Measurements from ENCODE around the gene SEMA3F.

SEMA3F gene

DNA sequence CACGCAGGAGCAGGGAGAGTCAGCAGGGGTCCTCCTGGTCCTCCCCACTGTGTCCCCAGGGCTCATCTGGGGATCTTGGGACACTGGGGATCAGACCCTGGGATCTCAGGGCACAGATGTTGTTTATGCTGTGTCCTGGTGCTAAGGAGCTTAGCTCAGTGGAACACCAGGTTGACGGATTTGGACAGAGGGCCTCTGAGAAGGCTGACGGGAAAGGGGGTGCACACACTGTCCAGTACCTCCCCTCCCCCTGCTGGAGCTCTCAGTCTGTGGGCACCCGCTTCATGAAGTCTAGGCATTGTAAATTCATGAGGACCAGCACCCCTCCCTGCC is 21.9 kb upstream of the SEMA3F start:
- no peak for DNase-seq (ENCODE audit: low read depth)
- no peak overlapping the region for H3K4me3 ChIP-seq (ENCODE audit: low read length)
- TF ChIP-seq, protein P1, sequence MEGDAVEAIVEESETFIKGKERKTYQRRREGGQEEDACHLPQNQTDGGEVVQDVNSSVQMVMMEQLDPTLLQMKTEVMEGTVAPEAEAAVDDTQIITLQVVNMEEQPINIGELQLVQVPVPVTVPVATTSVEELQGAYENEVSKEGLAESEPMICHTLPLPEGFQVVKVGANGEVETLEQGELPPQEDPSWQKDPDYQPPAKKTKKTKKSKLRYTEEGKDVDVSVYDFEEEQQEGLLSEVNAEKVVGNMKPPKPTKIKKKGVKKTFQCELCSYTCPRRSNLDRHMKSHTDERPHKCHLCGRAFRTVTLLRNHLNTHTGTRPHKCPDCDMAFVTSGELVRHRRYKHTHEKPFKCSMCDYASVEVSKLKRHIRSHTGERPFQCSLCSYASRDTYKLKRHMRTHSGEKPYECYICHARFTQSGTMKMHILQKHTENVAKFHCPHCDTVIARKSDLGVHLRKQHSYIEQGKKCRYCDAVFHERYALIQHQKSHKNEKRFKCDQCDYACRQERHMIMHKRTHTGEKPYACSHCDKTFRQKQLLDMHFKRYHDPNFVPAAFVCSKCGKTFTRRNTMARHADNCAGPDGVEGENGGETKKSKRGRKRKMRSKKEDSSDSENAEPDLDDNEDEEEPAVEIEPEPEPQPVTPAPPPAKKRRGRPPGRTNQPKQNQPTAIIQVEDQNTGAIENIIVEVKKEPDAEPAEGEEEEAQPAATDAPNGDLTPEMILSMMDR (conservative IDR thresholded peaks at IDR 0.05; ENCODE audit: low read length): no peak

DNA sequence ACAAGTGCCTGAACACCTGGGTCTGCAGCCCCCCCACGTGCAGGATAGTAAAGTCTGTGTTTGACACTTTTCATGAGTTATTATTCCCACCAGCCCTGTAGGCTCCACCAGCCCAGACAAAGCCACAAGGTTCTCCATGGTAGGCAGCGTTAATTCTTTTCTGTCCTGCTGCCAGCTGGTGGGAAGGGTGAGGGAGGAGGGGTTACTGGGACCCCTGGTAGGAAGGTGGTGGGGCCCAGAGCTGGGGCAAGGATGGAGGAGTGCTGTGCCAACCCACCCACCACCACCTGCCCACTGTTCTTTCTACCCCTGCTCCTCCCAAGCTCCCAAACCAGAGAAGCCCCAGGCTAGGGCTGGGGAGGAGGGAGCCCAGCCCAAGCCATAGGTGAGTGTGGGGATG is 20.8 kb upstream of the SEMA3F start:
- no peak for DNase-seq (ENCODE audit: low read depth)
- TF ChIP-seq, protein P1 (conservative IDR thresholded peaks at IDR 0.05; ENCODE audit: low read length): no peak
- H3K4me3 ChIP-seq (ENCODE audit: low read length): no peak overlapping the region

DNA sequence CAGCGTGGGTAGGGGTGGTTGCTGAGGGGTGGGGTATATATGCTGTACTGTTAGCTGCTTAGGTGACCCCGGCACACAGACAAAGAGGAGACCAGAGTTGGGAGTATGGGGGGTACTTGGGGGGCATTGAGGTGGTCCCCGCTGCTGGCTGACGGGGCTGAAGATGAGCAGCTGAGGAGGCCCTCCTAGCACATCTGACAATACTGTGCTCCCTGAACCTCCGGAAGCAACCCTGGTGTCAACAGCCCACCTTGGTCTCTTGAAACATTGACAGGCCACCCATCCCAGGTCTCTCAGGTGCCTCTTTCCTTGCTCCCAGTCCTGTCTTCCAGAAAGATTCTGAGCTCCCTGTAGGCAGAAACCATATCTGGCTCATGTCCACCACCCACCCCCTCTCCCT is 19.2 kb upstream of the SEMA3F start:
- TF ChIP-seq, protein P1 (conservative IDR thresholded peaks at IDR 0.05; ENCODE audit: low read length): no peak

DNA sequence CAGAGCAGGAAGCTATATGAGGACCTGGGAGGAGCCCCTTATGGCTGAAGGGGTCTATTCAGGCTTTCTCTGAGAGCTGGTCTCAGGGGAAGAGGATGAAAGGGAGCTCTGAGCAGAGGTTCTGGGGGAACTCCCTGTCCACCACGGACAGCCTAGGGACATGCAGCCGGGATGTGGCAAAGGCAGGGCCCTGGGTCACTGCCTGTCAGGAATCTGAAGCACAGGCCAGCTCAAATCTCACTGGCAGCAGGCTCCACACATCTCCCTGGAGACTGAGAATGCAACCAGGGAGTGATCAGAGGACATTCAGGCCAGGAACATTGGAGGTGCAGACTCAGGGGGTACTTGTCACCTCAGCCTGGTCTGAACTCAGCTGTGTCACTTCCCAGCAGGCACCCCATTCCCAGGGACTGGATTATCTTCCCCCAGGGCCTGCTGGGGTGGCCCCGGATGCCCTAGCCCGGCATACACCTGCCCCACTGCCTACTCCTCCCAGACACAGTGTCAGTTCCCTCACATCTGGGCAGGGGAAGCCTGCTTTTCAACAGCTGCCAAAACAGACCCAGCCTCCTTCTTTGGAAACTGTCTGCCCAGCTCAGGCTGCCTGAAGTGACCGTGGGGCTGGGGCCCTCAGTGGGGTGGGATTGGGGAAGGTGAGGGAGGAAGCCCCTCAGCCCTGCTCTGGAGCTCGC is 18.3 kb upstream of the SEMA3F start:
- TF ChIP-seq, protein P1 (conservative IDR thresholded peaks at IDR 0.05; ENCODE audit: low read length): no peak
- no peak overlapping the region for H3K4me3 ChIP-seq (ENCODE audit: low read length)
- no peak for DNase-seq (ENCODE audit: low read depth)

More for the DNA sequence above, 19.2 kb upstream of the SEMA3F start:
- no peak overlapping the region for H3K4me3 ChIP-seq (ENCODE audit: low read length)
- no peak for DNase-seq (ENCODE audit: low read depth)

DNA sequence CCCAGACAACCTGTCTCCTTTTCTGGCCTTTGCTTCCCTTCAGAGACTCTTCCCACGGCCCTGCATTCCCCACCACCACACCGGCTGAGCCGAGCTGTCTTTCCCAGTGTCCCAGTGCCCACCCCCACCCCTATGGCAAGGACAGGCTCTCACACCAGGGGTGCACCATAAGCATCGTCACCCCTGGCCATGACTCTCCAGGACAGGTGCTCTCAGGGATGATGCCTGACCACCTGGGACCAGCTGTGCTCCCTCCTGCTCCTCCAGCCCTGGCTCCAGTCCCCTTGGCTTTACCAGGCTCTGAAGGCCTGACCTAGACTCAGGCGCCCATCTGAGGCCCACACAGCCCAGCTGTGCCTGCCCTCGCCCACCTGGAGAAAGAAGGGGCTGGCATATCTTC is 17.6 kb upstream of the SEMA3F start:
- DNase-seq (ENCODE audit: low read depth): no peak
- TF ChIP-seq, protein P1 (conservative IDR thresholded peaks at IDR 0.05; ENCODE audit: low read length): no peak
- no peak overlapping the region for H3K4me3 ChIP-seq (ENCODE audit: low read length)

DNA sequence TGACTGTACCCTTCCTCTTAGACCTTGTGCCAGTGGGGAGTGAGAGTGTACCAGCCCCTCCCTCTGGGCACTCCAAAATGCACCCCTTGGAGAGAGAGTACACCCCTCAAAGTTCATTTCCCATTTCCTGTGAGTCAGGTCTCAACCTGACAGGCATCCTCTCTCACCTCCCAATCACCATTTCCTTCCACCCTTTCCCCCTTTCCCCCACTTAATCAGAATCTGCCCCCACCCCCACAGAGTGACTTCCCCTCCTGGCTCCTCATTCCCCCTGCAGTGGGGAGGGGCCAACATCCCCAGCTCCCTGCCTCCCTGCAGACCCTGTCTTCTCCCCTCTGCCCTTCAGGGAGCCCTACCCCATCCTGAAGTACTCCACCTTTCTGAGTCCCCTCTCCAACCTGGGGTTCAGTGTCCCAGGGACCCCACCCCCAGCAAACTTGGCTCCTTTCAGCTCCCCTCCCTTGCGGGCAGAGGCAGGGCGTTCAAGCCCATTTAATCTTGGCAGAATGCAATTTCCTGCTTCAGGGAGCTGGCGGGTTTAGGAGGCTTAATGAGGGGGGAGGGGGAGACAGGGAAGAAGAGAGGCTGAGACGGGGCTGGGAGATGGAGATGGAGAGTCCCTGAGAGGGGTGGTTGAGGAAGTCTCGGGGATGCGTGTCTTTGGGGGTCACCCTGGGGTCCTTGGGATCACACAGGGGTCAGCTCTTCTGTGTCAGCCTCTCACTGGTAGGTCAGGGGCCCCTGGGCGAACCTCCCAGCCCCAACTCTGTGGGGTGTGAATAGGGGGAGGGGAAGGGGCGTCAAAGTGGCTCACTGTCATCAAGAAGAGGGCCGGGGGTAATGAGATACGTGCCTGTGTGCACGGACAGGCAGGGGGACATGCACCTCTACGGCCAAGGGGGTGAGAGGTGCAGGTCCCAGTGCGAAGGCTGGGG is 16.6 kb upstream of the SEMA3F start:
- no peak overlapping the region for H3K4me3 ChIP-seq (ENCODE audit: low read length)
- TF ChIP-seq, protein P1 (conservative IDR thresholded peaks at IDR 0.05; ENCODE audit: low read length): no peak
- no peak for DNase-seq (ENCODE audit: low read depth)

DNA sequence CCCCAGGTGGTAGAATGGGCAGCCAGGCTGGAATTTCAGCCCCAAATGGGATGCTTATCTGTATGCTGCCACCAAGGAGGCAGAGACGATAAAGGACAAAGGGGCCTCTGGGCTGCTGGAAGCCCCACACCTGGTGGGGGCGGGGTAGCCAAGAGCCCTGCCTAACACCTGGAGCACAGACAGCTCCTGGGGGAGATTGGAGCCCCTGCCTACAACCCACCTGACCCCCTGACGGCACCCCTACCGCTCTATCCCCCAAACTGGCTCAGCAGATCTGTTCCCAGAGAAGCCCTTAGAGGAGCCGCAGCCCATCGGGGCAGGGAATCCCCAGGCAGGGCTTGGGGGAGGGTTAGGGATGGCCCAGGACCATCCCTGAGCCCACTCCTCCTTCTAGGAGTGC is 15.8 kb upstream of the SEMA3F start:
- no peak overlapping the region for H3K4me3 ChIP-seq (ENCODE audit: low read length)
- TF ChIP-seq, protein P1 (conservative IDR thresholded peaks at IDR 0.05; ENCODE audit: low read length): no peak
- DNase-seq (ENCODE audit: low read depth): no peak

All from AG10803 (cell line).